GM18951 (cell line): Measurements from ENCODE around the gene ACTL8.

Experiments
- POLR2A ChIP-seq: IDR thresholded peaks from 4 replicates; pipeline ENCODE4 v1.6.1; 2011; ENCODE audit warnings: mild to moderate bottlenecking; ENCODE audit not compliant: insufficient read length, insufficient read depth; ENCODE audit errors: extremely low read depth
- in situ Hi-C: fragments of 300-500 bp; cut with MboI; formaldehyde crosslinking; loops from one replicate; pipeline ENCODE4 v1.12.0; 2022; ENCODE audit warnings: low sequenced_read_pairs, mixed read lengths, inconsistent platforms; ENCODE audit not compliant: unreplicated experiment

The ACTL8 gene

DNA sequence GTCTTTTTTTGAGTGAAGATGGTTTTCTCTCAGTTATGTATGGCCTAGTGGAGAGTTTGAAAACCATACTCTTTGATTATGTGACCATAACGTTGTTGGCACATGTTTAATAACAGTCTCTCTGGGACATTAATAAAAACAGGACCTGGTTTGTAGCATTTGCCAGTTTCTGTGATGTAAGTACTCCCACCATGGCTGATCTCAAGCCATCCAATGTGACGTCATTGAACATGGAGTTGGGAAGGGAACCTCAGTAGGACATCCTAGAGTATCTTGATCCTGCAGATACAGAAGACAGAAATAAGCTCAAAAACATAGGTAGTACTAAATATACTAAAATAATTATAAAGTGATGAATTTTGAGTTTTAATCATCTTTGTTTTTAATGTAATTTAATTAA lies 107.0 kb downstream of the ACTL8 start:
- in situ Hi-C loops, result no loop called here
- TF ChIP-seq POLR2A, result no peak

DNA sequence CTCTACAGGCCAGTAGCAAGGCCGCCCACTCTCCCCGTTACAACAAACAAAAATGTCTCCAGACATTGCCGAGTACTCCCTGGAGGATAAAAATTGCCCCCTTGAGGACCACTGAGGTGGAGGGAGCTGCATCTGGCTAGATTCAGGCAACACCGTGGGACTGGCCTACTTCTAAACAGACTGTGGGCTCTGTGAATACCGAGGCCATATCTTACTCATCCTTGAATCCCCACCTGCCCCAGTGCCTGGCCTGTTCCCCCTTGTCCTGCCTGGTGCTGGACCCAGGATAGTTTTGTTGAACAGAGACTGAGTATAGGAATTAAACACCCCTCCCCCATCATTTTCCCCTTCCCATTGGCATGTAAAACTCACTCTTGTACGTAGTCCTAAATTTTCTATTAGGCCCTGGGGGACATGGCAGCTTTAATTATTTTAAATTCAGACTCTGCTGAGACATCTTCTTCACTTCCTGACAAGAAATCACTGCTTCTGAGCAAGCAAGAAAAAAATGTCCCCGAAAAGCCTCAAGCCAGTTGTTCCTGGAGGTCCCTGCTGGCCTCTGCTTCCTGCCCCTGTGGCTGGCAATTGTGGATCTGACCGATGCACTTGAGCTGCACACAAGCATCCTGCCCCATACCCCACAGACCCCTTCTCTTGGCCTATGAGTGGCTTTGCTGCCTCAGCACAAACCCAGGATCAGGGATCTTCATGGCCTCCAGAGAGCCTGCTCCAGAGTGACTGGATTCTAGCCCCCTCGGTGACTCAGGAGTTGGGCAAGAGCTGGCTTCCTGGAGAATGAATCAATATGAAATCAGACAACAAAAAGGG lies 111.0 kb downstream of the ACTL8 start:
- in situ Hi-C loops, result no loop called here
- TF ChIP-seq POLR2A, result no peak

DNA sequence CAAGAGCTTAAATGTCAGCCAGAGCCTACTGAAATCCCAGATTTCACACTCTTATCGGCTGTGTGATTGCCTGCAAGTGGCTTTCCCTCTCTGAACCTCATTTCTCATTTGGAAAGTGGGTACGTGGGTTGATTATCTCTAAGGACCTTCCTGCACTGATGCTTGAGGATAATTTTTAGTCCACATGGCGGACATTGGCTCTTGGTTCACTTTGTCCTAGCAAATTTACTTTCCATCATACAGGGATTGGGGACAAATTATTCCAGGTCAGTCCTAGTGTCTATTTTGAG lies 111.6 kb downstream of the ACTL8 start:
- TF ChIP-seq POLR2A, result no peak
- in situ Hi-C loops, result no loop called here

DNA sequence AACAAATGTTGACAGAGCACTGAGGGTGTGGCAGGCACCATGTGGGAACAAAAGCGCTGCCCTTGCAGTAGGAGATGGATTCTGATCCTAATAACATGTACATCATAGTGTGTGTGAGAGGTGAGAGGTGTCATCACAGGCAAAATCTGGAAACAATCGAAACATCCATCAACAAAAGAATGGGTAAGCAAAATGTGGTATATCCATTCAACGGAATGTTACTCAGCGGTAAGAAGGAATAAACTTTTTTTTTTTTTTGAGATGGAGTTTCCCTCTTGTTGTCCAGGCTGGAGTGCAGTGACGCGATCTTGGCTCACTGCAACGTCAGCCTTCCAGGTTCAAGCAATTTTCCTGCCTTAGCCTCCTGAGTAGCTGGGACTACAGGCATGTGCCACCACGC lies 112.3 kb downstream of the ACTL8 start:
- in situ Hi-C loops, result no loop called here

DNA sequence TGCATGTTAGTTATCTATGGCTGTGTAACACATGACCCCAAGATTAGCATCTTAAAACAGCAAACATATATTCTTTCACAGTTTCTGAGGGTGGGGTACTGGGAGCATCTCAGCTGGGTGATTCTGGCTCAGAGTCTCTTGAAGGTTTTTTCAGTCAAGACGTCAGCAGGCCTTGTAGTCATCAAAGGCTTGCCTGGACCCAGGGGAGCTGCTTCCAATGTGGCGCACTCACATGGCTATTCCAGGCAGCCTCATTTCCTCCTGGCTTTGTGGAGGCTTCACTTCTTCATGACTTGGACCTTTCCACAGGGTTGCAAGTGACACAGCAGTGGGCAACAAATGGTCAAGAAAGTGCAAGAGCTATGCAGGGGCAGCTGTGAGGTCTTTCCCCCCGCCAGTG lies 114.7 kb downstream of the ACTL8 start:
- TF ChIP-seq POLR2A, result no peak
- in situ Hi-C loops, result no loop called here

More for the DNA sequence above, 112.3 kb downstream of the ACTL8 start:
- no peak for TF ChIP-seq POLR2A

DNA sequence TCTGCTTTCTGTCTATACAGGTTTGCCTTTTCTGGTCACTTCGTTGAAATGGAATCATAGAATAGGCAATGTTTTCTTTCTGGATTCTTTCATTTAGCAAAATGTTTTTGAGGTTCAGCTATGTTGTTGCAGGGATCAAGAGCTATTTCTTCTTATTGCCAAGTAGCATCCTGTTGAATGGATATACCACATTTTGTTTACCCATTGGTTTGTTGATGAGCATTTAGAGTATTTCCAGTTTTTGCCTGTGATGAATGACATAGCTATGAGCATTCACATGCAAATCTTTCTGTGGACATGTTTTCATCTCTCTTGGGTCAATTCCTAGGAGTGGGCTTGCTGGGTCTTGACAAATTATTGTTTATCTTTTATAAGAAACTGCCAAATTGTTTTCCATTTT lies 115.5 kb downstream of the ACTL8 start:
- in situ Hi-C loops, result no loop called here
- TF ChIP-seq POLR2A, result no peak

DNA sequence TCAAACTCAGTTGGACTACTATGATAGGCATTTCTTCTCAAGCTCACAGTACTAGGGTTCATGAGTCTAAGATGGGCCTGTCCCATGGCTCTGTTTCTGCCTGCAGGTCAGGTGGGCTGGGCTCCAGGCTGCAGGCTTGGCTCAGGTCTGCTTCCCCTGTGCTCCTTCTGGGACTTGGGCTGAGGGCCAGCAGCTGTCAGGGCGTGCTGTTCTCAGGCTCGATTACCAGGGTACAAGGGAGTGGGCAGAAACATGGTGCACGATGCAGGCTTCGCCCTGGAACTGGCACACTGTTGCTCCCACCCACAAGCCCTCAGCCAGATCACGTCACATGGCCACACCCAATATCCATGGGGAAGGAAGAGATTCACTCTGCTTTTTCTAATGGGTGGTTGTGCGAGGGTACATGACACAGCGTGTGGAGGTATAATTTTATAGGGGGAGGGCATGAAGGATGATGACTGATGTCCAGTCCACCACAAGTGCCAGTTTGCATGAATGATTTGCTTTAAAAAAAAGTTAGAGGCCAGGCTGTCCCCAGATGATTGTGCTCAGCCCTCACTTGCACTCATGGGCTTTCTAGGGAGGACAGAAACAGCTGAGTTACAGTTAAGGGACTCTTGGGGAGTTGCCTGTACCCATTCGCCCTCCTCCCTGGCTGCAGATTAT lies 118.0 kb downstream of the ACTL8 start:
- no peak for TF ChIP-seq POLR2A
- in situ Hi-C loops, result no loop called here

DNA sequence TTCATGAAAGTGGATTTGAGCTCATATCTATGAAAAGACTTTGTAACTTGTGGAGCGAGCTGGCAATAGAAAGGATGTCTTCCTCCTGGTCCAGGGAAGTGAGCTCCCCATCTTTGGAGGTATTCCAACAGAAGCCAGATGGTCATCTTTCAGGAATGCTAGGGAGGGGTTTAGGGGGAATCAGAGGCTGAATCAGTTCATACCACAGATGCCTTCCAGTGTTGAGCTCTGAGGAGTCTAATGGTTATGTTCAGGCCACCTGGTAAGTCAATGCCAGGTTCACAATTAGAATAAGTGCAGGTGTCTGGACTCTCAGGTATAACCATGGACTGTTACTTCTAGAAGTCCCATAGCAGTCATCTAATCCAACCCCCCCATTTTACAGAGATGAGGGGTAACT lies 119.1 kb downstream of the ACTL8 start:
- in situ Hi-C loops, result no loop called here

DNA sequence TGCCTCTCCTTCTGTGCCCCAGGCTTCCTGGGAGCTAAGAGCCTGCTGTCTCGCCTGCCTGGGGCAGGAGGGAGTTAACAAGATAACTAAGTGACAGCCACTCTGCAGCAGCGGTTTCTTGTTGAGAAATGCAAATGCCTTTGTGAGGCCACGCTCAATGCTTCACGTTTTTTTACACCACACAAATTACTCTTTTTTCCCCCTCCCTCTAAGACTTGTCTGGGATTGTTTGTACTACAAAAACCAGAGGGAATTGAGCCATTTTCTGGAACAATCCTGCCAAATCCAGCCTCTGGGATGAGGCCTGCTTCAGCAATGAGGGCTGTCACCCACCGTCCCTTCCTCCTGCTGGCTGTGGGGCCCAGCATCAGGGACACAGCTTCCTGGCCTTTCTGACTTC lies 119.6 kb downstream of the ACTL8 start:
- in situ Hi-C loops, result no loop called here
- no peak for TF ChIP-seq POLR2A

More for the DNA sequence above, 119.1 kb downstream of the ACTL8 start:
- TF ChIP-seq POLR2A, result no peak

DNA sequence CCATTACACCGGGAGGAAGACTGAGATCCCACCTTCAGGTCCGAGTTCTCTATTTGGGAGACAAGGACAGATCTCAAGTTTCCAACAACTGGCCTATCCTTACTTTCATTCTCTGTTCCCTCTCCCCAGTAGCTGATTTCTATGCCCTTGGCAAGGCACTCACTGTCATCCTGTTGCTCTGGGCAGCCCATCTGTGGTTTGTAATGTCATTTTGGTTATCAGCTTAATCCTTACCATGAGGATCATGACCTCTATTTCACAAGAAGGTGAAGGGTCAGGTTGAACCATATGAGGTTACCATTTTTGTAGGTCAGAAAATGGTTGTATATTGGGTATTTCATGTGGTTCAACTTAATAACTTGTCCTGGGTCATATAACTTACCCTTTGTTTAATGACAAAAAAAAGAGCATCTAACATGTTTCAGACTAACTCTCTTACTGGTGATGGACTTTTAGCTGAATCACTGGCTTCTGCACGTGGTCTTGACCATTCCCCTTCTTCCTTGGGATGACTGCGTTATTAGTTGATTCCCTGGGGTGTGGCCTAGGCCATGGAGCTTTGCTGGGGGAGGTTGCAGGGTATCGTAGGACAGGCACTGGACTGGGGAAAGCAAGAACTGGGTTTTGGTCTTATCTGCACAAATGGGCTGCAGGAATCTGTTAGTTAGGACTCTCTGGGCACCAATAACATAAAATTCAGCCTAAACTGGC lies 120.2 kb downstream of the ACTL8 start:
- in situ Hi-C loops, result no loop called here
- TF ChIP-seq POLR2A, result no peak

DNA sequence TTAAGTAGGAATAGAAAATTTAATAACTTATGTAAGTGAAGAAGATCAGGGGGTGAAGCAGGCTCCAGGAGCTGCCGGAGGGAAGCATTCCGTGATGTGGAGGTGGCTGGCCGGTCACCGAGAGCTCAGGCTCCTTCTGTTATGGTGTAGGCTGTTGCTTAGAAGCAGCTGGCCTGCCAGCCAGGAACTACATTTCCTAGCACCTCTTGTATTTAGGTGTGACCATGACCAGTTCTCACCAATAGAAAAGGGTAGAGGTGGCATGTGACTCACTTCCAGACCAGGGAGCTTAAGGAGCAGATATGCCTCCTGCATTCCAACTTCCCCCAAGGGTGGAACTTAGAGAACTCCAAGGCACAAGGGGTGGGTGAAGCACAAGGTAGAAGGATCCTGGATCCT lies 120.7 kb downstream of the ACTL8 start:
- in situ Hi-C loops, result no loop called here
- no peak for TF ChIP-seq POLR2A
